Measurements from ENCODE around the gene EID2B.

Gene EID2B

DNA sequence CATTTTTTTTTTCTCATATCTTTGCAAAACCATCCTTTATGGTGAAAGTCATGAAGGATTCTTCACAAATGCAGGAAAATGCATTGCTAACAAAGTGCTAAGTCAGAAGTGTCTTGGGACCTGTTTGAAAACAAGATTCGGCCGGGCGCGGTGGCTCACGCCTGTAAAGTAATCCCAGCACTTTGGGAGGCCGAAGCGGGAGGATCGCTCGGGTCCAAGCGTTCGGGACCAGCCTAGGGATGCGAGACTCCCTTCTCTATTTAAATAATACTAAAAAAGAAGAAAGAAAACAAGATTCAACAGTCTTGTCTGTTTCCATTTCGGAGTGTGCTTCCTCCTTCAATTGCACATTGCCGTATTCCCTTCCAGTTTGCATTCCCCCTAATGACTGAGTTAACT, 819 bp downstream of the EID2B start:
- no peak for DNase-seq (ENCODE audit: low spot score)

DNA sequence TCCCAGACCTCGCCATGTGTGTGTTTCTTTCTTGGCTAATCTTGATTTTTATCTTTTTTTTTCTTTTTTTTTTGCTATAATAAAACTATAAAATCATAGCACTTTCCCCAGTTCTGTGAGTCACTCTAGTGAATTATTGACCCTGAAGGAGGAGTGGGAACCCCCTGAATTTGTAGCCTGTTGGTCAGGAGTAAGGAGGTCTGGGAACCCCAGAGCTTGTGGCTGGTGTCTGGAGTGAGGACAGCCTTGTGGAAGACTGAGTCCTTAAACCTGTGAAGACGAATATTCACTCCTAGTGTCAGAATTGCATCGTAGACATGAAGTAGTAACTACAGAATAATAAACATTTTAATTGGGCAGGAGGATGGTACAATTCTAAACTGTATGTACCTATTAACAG, 7.4 kb downstream of the EID2B start:
- DNase-seq (ENCODE audit: low spot score), result no peak

DNA sequence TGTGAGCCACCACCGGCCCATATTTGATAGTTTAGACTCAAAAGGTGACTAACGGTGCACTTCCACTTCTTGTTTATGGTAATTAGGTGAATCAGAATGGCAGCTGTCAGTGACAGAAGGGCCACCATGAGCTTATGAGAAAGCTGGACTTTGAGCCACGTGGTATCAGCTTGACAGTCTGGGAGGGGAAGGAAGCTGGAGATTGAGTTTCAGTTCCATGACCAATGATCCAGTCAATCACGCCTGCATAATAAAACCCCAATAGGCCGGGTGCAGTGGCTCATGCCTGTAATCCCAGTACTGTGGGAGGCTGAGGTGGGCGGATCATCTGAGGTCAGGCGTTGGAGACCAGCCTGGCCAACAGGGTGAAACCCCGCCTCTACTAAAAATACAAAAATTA, 8.2 kb downstream of the EID2B start:
- DNase-seq (ENCODE audit: low spot score), result no peak

DNA sequence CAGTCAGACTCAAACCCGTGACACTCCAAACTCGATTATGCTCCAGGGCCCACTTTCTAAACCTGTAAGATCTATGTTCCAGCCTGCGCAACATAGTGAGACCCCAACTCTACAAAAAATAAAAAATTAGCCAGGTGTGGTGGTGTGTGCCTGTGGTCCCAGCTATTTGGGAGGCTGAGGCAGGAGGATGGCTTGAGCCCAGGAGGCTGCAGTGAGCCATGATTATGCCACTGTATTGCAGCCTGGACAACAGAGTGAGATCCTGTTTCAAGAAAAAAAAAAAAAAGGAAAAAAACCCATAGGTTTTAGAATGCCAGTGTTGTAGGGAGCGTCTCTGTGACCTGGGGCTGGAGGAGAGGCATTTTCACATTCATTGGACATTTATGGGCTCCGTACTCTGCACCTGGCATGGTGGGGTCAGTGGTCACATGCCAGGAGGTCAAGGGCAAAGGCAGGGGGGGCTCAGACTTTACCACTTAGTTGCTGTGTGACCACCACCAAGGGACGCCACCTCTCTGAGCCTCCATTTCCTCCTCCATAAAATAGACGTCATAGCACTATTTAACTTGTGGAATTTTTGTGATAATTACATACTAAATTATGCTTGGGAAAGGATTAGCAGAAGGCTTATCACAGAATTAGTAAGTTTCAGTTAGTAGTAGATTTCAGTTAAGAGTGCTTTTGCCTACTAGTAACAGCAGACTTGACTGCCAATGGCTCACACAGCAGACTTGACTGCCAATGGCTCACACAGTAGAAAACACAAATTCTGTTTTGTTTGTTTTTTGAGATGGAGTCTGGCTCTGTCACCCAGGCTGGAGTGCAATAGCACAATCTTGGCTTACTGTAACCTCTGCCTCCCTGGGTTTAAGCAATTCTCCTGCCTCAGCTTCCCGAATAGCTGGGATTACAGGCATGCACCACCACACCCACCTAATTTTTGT, 11.8 kb downstream of the EID2B start:
- no peak for DNase-seq (ENCODE audit: low spot score)

DNA sequence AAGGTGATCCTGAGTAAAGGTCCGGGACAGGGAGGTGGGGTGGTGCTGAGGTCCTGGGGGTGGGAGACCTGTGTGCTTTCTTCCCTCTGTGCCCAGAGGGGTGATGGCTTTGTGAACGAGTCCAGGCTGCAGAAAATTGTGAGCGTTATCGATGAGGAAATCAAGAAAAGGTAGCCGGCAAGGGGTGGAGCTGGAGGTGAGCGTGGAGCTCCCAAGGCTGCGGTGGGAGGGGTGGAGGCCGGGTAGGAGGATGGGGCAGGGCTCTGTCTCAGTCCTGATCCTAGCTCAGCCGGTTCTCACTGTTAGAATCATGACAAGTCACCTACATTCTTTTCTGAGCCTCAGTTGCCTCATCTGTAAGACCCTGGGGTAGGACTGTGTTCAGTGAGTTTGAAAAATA, 13.7 kb downstream of the EID2B start:
- no peak for DNase-seq (ENCODE audit: low spot score)

DNA sequence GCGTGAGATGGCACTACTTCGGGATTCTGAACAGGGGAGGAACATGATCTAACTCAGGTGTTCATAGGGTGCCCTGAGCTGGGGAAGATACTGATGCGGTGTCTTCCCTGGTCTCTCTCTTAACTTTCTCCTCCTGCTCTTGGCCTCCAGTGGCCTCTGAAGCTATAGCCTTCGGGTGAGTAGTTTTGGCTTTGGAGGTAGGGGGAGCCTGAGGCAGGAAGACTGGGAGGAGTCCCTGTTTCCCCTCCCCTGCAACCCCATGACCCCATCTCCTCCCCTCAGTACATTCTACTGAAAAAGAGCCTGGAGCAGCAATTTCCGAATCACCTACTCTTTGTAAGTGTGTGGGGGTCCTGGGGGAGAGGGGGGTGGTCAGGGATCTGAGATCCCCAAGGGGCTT, 14.2 kb downstream of the EID2B start:
- DNase-seq (ENCODE audit: low spot score), result no peak

DNA sequence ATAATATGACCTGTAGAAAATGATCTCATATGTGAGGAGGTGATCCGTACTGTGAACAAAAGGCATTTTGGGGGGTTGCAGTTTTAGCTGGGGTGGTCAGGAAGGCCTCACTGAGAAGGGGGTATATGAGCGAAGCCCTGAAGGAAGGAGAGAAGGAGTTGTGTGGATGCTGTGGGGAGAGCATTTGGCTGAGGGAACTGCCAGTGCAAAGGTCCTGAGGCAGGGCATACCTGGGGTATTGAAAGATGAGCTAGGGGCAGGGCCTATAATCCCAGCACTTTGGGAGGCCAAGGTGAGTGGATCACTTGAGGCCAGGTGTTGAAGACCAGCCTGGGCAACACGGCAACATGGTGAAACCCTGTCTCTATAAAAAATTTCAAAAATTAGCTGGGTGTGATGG, 15.2 kb downstream of the EID2B start:
- DNase-seq (ENCODE audit: low spot score), result no peak

DNA sequence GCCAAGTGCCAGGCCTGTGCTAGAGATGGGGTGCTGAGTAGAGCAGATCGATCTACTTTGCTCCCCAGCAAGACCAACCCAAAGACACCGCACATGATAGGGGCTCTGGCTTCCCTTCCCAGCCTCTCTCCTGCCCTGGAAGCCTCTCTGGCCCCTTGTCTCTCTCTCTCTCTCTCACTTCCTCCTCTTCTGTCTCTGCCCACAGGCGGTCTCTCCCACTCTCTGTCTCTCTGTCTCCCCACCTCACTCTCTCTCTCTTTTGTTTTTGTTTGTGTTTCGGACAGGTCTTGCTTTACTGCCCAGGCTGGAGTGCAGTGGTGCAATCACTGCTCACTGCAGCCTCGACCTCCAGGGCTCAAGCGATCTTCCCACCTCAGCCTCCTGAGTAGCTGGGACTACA, 16.4 kb downstream of the EID2B start:
- DNase-seq (ENCODE audit: low spot score), result peak; percentile 26

DNA sequence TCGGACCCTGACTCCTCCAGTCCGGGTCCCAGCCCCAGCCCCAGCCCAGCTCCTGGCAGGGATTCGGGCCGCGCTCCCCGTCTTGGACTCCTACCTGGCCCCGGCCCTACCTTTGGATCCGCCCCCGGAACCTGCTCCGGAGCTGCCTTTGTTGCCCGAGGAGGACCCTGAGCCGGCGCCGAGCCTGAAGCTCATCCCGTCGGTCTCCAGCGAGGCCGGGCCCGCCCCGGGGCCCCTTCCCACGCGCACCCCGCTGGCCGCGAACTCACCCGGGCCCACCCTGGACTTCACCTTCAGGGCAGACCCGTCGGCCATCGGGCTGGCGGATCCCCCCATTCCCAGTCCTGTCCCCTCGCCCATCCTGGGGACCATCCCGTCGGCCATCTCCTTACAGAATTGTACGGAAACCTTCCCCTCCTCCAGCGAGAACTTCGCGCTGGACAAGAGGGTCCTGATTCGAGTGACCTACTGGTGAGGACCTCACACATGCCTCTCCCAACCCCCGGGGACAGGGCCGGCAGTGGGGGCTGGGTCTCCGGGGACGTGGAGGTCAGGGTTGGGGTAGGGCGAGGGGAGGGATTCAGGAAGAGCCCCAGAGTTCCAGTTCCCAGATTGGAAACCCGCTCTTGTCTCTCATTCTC, 17.0 kb downstream of the EID2B start:
- DNase-seq (ENCODE audit: low spot score), result no peak

DNA sequence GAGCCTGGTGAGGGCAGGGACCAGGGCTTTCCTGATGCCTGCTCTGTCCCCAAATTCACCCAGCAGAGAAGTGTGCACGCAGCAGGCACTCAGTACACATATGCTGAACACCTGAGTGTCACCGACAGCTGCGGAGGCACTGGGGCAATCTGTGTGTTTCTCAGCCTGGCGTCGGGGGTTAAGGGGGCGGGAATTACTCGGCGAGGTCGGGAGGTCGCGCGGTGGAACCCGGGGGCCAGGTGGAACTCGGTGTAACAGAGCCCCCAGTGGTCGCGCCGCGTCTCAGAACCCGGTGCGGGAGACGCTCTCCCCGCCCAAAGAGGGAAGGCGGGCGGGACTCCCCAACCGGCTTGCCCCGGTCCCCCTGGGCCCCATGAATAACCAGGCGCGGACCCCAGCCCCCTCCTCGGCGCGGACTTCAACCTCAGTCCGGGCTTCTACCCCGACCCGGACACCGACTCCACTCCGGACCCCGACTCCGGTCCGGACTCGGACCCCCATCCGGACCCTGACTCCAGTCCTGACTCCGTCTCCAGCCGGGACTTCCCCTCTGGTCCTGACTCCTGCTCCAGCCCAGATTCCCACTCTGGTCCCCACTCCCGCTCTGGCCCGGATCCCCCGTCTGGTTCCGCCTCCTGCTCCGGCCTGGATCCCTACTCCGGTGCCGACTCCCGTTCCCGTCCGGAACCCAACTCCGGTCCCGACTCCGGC, 17.7 kb downstream of the EID2B start, which contains the start of gene SELENOV:
Gene SELENOV, plus strand, starts transcription at position 300 of the 711 bp plus-strand sequence. Its CDS starts 74 bp downstream, at position 374.
- peak; percentile 54 for DNase-seq (ENCODE audit: low spot score)

DNA sequence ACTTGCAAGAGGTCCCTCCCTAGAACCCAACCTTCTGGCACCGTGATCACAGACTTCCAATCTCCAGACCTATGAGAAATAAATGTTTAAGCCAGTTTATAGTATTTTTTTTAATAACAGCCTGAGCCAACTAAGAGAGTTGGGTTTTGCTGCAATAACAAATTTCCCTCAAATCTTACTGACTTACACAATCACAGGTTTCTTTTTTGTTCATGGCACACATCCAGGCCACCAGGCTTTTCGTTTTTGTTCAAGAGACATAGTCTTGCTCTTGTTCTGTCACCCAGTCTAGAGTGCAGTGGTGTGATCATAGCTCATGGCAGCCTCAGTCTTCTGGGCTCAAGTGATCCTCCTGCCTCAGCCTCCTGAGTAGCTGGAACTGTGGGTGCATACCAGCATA, 19.7 kb downstream of the EID2B start:
- peak; percentile 19 for DNase-seq (ENCODE audit: low spot score)

DNA sequence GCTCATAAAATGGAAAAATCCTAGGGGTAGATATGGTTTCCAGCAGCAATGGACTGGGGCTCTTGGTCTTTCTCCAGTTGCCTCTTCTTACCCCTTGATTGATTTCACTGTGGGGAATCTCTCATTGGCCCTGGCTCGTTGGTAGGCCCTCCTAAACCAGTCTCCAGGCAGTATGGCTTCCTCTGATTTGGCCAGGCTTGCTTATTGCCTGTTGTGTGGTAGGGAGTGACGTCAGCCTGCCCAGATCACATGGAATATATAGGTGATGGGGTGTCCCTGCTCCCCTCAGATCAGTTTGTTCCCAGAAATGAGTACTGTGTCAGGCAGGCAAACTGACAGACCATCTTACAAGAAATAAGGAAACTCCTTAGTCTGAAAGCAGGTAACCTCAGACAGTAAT, 23.4 kb downstream of the EID2B start:
- peak; percentile 2 for DNase-seq (ENCODE audit: low spot score)

DNA sequence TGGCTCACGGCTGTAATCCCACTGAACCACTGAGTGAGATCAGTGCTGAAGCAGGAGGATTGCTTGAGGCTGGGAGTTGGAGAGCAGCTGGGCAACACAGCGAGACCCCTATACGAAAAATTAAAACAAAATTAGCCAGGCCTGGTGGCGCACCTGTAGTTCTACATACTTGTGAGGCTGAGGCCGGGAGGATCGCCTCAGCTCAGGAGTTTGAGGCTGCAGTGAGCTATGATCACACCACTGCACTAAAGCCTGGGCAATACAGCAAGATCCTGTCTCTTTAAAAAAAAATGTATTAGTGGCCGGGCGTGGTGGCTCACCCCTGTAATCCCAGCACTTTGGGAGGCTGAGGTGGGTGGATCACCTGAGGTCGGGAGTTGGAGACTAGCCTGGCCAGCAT, 24.0 kb downstream of the EID2B start:
- DNase-seq (ENCODE audit: low spot score), result no peak

DNA sequence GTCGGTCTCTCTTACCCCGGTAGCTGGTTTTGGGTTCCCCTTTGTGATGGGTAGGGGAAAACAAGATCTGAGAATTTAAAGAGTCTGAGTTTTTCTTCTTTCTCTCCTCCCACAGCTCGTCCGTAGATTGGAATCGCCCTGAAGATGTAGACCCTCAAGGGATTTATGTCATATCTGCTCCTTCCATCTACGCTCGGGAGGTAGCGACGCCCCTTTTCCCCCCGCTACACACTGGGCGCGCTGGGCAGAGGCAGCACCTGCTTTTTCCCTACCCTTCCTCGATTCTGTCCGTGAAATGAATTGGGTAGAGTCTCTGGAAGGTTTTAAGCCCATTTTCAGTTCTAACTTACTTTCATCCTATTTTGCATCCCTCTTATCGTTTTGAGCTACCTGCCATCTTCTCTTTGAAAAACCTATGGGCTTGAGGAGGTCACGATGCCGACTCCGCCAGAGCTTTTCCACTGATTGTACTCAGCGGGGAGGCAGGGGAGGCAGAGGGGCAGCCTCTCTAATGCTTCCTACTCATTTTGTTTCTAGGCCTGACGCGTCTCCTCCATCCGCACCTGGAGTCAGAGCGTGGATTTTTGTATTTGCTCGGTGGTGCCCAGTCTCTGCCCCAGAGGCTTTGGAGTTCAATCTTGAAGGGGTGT, 24.8 kb downstream of the EID2B start:
- no peak for DNase-seq (ENCODE audit: low spot score)

DNA sequence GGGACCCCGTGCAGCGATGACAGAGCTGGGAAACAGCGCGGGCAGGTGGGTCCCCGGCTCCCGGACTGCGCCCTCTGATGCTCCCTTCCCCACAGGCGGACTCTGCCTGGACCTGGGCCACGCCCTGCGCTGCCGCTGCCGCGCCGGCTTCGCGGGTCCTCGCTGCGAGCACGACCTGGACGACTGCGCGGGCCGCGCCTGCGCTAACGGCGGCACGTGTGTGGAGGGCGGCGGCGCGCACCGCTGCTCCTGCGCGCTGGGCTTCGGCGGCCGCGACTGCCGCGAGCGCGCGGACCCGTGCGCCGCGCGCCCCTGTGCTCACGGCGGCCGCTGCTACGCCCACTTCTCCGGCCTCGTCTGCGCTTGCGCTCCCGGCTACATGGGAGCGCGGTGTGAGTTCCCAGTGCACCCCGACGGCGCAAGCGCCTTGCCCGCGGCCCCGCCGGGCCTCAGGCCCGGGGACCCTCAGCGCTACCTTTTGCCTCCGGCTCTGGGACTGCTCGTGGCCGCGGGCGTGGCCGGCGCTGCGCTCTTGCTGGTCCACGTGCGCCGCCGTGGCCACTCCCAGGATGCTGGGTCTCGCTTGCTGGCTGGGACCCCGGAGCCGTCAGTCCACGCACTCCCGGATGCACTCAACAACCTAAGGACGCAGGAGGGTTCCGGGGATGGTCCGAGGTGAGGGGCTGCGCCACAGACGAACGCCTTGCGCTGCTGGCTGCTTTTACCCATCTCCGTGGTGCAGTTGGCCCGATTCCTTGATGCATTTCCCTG, 25.5 kb downstream of the EID2B start:
- DNase-seq (ENCODE audit: low spot score), result no peak

DNA sequence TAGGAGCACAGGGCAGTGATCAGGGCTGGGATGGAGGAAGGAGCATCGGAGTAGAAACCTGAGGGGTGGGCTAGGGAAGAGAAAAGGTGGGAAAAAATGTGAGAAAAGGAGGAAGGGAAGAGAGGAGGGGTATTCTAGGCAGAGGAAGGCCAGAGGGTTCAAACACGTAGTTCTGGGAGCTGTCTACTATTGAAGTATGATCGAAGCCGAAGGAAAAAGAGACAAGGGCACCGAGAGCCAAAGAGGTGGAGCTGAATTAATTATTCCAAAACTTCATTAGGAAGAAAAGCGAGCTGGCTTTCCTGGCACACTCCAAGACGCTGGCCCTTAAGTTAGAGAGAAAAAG, 26.1 kb downstream of the EID2B start:
- DNase-seq (ENCODE audit: low spot score), result no peak

DNA sequence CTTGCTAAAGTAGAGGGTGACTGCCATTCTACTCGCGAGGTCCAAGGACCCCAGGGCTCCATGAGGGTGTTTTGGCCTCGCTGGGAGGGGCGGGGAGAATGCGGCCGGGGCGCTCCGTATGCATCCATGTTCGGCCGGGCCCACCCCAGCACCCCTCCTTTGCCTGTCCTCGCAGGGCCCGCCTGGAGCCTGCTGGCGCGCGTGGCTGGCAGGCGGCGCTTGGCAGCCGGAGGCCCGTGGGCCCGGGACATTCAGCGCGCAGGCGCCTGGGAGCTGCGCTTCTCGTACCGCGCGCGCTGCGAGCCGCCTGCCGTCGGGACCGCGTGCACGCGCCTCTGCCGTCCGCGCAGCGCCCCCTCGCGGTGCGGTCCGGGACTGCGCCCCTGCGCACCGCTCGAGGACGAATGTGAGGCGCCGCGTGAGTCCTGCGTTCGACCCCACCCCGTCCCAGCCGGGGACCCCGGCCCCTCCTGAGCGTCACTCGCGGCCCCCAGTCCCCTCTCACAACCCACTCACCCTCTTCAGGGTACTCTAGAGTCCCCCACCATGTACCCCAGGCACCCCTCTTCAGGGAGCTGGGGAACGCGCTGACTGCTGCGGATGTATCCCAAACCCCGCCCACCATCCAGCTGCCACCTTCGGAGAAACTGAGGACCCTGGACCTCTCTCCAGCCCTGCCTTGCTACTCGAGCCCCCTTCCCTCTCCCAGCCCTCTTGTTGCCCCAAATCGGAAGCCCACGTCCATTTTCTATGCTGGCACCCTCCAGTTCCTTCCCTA, 29.8 kb downstream of the EID2B start:
- peak; percentile 90 for DNase-seq (ENCODE audit: low spot score)

DNA sequence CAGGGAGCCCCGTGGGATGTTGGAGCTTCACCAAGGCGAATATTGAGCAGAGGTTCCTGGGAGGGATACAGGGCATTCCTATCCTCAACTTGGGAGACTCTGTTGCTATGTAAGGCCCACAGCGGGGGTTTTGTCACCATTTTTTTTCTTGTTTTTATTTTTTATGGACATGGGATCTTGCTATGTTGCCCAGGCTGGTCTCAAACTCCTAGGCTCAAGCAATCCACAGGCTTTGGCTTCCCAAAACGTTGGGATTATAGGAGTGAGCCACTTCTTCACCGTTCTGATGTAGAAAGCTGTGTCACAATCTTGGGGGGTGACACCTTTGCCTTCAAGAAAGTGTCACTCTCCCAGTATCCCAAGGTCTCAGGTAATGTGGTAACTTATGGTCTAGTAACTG, 31.3 kb downstream of the EID2B start:
- DNase-seq (ENCODE audit: low spot score), result peak; percentile 1

DNA sequence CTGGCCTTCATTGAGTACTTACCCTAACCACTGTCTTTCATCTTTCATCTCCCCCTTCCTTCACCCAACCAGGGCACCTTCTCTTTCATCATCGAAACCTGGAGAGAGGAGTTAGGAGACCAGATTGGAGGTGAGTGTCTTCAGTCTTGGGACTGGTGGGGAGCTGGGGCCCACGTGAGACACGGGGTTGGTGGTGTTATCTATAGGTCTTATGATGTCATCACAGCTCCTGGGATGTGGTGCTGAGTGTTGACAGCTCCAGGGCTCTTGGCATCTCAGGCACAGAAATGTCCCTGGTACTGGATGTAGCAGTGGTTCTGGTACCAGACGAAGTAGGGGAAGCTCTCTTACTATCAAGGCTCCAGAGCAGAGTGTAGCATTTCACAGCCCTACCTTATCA, 32.1 kb downstream of the EID2B start:
- DNase-seq (ENCODE audit: low spot score), result peak; percentile 15

DNA sequence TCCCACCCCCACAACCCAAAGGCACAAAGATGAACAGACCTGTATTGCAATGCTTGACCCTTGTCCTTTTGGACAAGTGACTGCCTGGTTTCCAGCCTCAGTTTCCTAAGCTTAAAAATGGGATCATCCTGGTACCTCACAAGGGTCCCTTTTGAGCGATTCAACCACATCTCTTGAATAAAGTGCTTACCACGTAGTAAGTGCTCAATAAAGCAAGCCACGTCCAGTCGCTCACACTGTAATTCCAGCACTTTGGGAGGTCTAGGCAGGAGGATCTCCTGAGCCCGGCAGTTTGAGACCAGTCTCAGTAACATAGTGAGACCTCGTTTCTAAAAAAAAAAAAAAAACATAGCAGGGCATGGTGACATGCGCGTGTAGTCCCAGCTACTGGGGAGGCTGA, 32.7 kb downstream of the EID2B start:
- peak; percentile 5 for DNase-seq (ENCODE audit: low spot score)
